H1 (cell line): Measurements from ENCODE around the gene GLOD4. TPM values are rescaled to one million over a fixed set of nuclear protein-coding genes. Genes with fewer than 3 reads are reported as not detected.

ENCODE experiments used
- HDAC2 ChIP-seq, 2 experiments: fragments of 300-600 bp in 1 of 2; sonication (generic) in 1 of 2; IDR thresholded peaks; 2 replicates each; pipeline ENCODE4 v1.6.1; 2011 to 2012; ENCODE audit warnings: low read depth in 2 of 2, low read length in 2 of 2, mild to moderate bottlenecking in 2 of 2, moderate library complexity in 2 of 2, borderline replicate concordance in 1 of 2, inconsistent platforms in 1 of 2
- KDM1A ChIP-seq: fragments of 200-600, 300-600 bp; sonication (generic); IDR thresholded peaks from 2 replicates; pipeline ENCODE4 v1.7.1; 2016; ENCODE audit warnings: mild to moderate bottlenecking, low read length, borderline replicate concordance
- RBBP5 ChIP-seq: IDR thresholded peaks from 2 replicates; pipeline ENCODE4 v1.7.1; 2012; ENCODE audit warnings: low read depth, mild to moderate bottlenecking, inconsistent platforms, low read length, moderate library complexity, borderline replicate concordance
- SIN3A ChIP-seq, 2 experiments: IDR thresholded peaks in 1 of 2; conservative IDR thresholded peaks in 1 of 2; 2 replicates each; pipeline ENCODE4 v1.6.1; 2011 to 2012; ENCODE audit warnings: low read length in 2 of 2, improper control_type of control experiment in 1 of 2, low read depth in 1 of 2, mild to moderate bottlenecking in 1 of 2
- SP2 ChIP-seq: IDR thresholded peaks from 2 replicates; pipeline ENCODE4 v1.6.1; 2012; ENCODE audit warnings: mild to moderate bottlenecking, low read length, inconsistent platforms
- SUZ12 ChIP-seq: fragments of 200-600 bp; sonication (generic); IDR thresholded peaks from 2 replicates; pipeline ENCODE4 v1.6.1; 2012; ENCODE audit warnings: mild to moderate bottlenecking, inconsistent platforms, low read length, moderate library complexity, mixed read lengths
- YY1 ChIP-seq: IDR thresholded peaks from 2 replicates; pipeline ENCODE4 v1.6.1; 2011; ENCODE audit warnings: low read depth, mild to moderate bottlenecking, low read length
- ZNF274 ChIP-seq: IDR thresholded peaks from 2 replicates; pipeline ENCODE4 v1.7.0; 2012; ENCODE audit warnings: low read length, borderline replicate concordance; ENCODE audit errors: extremely low read depth
- polyA plus RNA-seq, 7 experiments: library from polyadenylated mRNA; depleted of rRNA in 3 of 7; stranded (reverse) in 5 of 7; unstranded in 2 of 7; fragments of >200 nt in 5 of 7; fragments of 200-250 nt in 2 of 7; gene quantifications; 1 replicate in 5 of 7; 2 replicates in 1 of 7; 4 replicates in 1 of 7; pipeline versions ENCODE4 v1.2.1 to v1.2.3, GENCODE V29; 2011 to 2013; ENCODE audit warnings: missing spikeins in 2 of 7, mixed read lengths in 2 of 7
- total RNA-seq: library from RNA; stranded (reverse); fragmentation: NEBNext Ultra II Directional; extraction: Animal tissue kit (Norgen Biotek cat#: 25700); gene quantifications from 2 replicates; pipeline ENCODE4 v1.2.1, GENCODE V29; 2021
- TF ChIP-seq, protein P1 (sequence below): IDR thresholded peaks from 2 replicates; pipeline ENCODE4 v1.6.1; 2012; ENCODE audit warnings: inconsistent platforms

GLOD4 gene
- total and polyA plus RNA-seq, 2 of the 8 experiments (the other 6 are each of a cell fraction or from before 2014, with no cell fraction given) = 36.8 to 81.3 TPM

DNA sequence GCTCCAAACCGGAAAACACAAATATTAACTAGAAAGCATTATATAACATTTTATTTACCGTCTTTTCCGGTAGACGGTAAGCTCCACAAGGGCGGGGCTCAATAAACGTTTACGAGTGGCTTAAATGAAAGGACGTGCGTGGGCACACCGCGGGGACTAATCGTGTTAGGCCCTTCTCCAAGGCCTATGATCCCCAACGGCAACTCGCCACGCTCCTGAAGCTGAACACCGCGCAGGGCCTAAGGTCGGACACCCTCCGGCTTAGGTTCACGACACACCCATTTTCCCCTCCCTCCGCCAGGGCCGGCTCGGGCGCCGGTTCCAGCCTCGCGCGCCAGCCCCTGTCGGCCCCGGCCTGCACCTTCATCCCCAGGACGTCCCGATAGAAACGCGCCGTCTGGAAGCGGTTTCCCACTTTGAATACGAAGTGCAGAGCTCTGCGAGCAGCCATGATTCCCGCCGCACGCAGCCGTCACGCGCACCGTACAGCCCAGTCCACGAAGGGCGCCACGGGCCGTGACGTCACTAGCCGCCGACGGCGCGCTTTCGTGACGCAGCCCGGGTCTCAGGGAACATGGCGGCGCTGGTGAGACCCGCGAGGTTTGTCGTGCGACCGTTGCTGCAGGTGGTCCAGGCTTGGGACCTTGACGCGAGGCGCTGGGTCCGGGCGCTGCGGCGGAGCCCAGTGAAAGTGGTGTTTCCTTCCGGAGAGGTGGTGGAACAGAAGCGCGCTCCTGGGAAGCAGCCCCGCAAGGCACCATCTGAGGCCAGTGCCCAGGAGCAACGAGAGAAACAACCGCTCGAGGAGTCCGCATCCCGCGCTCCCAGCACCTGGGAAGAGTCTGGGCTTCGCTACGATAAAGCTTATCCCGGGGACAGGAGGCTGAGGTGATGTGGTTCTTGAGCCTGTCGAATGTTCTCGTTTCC is at the start of gene GLOD4, which contains the start of gene MRM3 (continued):
- TF ChIP-seq SIN3A (conservative IDR thresholded peaks at IDR 0.05 in 1 of 2, IDR thresholded peaks at IDR 0.05 in 1 of 2; ENCODE audit: low read depth in 1 of 2, low read length in 2 of 2) = peak in 1 of 2 experiments; percentile 96; a peak in 2 of 4 replicates
- TF ChIP-seq SUZ12 = no peak
- peak; percentile 94 for TF ChIP-seq RBBP5
- peak; percentile 98 for TF ChIP-seq YY1
- no peak for TF ChIP-seq KDM1A
- TF ChIP-seq HDAC2 (IDR thresholded peaks at IDR 0.05; ENCODE audit: borderline replicate concordance in 1 of 2, low read depth in 2 of 2, low read length in 2 of 2) = peak in 1 of 2 experiments; percentile 99; a peak in 2 of 4 replicates
- no peak for TF ChIP-seq SP2
- TF ChIP-seq, protein P1, sequence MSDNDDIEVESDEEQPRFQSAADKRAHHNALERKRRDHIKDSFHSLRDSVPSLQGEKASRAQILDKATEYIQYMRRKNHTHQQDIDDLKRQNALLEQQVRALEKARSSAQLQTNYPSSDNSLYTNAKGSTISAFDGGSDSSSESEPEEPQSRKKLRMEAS = peak; percentile 93
- no peak for TF ChIP-seq ZNF274
